ENCODE data around the gene KAT5. TPM values are rescaled to one million over a fixed set of nuclear protein-coding genes. Genes with fewer than 3 reads are reported as not detected.
"Not testable (repeated sequence)": the region's sequence is repeated elsewhere in the genome, so short reads cannot be mapped to it uniquely, and the experiment has no call there.

The KAT5 gene
- total RNA-seq, 1 donor from 2014 or later, result 77.5 TPM

DNA sequence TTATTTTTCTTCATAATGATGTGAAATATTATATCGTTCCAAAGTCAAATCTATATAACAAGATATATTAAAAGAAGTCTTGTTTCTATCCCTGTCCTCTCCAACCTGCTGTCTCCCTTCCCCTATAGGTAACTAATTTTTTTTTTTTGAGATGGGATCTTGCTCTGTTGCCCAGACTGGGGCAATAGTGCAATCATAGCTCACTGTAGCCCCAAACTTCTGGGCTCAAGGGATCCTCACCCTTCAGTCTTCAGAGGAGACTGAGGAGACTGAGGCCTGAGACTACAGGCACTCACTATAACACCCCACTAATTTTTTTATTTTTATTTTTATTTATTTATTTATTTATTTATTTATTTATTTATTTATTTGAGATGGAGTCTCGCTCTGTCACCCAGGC, 39.1 kb upstream of the KAT5 start:
- ATAC-seq, result no peak
- Histone ChIP-seq H3K36me3 (no peaks in the 10 kb centered on the region), H3K4me1 (no peaks in the 10 kb centered on the region), H3K9me3 (no peaks in the 10 kb centered on the region), H3K27me3 (no peaks in the 10 kb centered on the region), H3K27ac (no peak overlapping the region), H3K4me3 (no peak overlapping the region)
- TF ChIP-seq, protein P1, sequence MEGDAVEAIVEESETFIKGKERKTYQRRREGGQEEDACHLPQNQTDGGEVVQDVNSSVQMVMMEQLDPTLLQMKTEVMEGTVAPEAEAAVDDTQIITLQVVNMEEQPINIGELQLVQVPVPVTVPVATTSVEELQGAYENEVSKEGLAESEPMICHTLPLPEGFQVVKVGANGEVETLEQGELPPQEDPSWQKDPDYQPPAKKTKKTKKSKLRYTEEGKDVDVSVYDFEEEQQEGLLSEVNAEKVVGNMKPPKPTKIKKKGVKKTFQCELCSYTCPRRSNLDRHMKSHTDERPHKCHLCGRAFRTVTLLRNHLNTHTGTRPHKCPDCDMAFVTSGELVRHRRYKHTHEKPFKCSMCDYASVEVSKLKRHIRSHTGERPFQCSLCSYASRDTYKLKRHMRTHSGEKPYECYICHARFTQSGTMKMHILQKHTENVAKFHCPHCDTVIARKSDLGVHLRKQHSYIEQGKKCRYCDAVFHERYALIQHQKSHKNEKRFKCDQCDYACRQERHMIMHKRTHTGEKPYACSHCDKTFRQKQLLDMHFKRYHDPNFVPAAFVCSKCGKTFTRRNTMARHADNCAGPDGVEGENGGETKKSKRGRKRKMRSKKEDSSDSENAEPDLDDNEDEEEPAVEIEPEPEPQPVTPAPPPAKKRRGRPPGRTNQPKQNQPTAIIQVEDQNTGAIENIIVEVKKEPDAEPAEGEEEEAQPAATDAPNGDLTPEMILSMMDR (IDR thresholded peaks at IDR 0.05), result no peak
- DNase-seq, result no peak
- intact Hi-C loops (cut with DNase I), result no loop called here

DNA sequence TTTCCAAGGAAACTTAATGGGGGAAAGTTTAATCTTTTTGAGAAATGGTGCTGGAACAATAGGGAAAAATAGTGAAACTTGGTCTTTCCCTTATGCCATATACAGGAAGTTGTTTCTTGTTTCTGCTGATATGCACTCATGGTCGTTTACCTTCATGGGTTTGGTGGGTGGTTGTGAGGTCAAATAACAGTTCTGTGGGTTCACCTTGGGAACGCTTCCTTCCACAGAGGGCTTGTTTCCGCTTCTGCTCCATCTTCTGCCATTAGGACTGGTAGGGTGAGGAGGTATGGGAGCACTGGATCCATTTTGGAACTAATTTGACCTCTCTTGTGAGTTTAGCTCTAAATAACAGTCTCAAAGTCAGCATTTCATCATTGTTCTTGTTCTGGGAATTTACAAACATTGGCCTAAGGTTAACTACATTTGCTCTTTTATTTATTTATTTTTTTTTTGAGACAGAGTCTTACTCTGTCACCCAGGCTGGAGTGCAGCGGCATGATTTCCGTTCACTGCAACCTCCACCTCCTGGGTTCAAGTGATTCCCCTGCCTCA, 31.8 kb upstream of the KAT5 start:
- Histone ChIP-seq H3K27me3 (no peaks in the 10 kb centered on the region), H3K9me3 (no peaks in the 10 kb centered on the region), H3K36me3 (no peaks in the 10 kb centered on the region), H3K27ac (no peak overlapping the region), H3K4me1 (no peaks in the 10 kb centered on the region), H3K4me3 (no peak overlapping the region)
- ATAC-seq (no peak), DNase-seq (no peak)
- TF ChIP-seq, protein P1 (IDR thresholded peaks at IDR 0.05), result no peak
- intact Hi-C loops (cut with DNase I), result no loop called here

DNA sequence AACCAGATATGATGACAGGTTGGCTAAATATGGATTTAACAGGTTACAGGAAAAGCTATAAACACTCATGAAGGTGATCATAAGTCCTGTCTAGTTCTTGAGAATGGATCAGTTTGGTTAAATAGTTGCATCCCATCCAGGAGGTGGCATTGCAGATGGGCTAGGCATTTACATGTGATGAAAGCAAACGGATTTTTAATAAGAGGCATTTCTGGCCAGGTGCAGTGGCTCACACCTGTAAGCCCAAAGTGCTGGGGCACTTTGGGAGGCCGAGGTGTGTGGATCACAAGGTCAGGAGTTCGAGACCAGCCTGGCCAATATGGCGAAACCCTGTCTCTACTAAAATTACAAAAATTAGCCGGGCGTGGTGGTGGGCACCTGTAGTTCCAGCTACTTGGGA, 28.6 kb upstream of the KAT5 start:
- DNase-seq; H3K4me3 ChIP-seq; intact Hi-C loops (cut with DNase I); H3K4me1 ChIP-seq; H3K27ac ChIP-seq; H3K36me3 ChIP-seq; ATAC-seq; H3K27me3 ChIP-seq; H3K9me3 ChIP-seq: not testable (repeated sequence)

DNA sequence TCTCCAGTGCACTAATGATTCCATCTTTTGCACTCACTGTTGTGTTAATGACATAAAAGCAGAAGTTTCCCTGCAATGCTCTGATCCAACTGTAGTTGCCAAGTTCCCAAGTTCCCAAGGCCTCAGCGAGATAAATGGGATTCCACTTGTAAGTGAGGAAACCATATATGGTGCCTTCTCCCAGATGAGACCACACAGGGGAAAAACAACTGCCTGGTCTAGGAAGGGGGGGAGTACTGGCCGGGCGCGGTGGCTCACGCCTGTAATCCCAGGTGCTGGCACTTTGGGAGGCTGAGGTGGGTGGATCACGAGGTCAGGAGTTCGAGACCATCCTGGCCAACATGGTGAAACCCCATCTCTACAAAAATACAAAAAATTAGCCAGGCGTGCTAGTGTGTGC, 26.1 kb upstream of the KAT5 start:
- H3K27me3 ChIP-seq, result no peaks in the 10 kb centered on the region
- no peak for ATAC-seq
- intact Hi-C loops (cut with DNase I), result no loop called here

DNA sequence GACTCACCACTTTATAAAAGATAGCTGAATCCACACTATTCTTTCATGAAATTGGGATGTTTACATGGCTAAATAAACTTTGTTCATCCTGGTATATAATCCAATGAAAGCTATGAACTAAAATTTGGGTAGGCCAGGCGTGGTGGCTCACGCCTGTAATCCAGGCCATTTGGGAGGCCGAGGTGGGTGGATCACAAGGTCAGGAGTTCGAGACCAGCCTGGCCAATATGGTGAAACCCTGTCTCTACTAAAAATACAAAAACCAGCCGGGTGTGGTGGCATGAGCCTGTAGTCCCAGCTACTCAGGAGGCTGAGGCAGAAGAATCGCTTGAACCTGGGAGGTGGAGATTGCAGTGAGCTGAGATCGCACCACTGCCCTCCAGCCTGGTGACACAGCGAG, 20.2 kb upstream of the KAT5 start:
- H3K36me3 ChIP-seq; H3K27ac ChIP-seq; H3K4me3 ChIP-seq; H3K4me1 ChIP-seq; intact Hi-C loops (cut with DNase I); DNase-seq; H3K27me3 ChIP-seq; H3K9me3 ChIP-seq; ATAC-seq: not testable (repeated sequence)

More for the DNA sequence above, 26.1 kb upstream of the KAT5 start:
- no peaks in the 10 kb centered on the region for H3K4me1 ChIP-seq
- TF ChIP-seq, protein P1 (IDR thresholded peaks at IDR 0.05), result no peak
- no peak overlapping the region for H3K27ac ChIP-seq
- DNase-seq, result no peak
- H3K4me3 ChIP-seq, result no peak overlapping the region
- no peaks in the 10 kb centered on the region for H3K9me3 ChIP-seq
- H3K36me3 ChIP-seq, result no peaks in the 10 kb centered on the region

DNA sequence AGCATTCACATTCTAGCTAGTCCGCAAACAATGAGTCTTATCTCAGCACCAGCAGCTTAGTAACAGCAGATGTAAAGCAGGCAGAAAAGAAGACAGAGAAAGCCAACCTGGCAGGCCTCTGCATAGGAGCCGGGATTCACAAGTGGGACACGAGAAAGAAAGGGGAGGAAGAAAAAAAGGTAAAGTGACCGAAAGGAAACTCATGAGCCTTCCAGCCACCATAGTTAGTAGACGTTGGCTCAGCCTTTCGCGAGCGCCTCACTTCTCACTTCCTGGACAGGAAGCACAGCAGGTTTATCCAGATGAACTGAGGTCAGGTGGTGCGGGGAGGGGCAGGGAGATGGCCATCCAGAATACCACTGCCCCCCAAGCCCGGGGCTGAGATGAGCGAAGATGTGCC, 19.7 kb upstream of the KAT5 start:
- intact Hi-C loops (cut with DNase I), result no loop called here
- H3K4me3 ChIP-seq, result no peak overlapping the region
- DNase-seq, result no peak

More for the DNA sequence above, 19.7 kb upstream of the KAT5 start:
- no peak overlapping the region for H3K27ac ChIP-seq
- no peaks in the 10 kb centered on the region for H3K27me3 ChIP-seq
- ATAC-seq, result no peak
- H3K36me3 ChIP-seq, result no peaks in the 10 kb centered on the region
- TF ChIP-seq, protein P1 (IDR thresholded peaks at IDR 0.05), result no peak
- no peaks in the 10 kb centered on the region for H3K9me3 ChIP-seq
- peaks cover 3% of the 10 kb centered on the region for H3K4me1 ChIP-seq

All from upper lobe of right lung (tissue), 1 donor.